Ramos (cell line): ENCODE measurements around the gene MARK4.
"Not testable (repeated sequence)": the region's sequence is repeated elsewhere in the genome, so short reads cannot be mapped to it uniquely, and the experiment has no call there.

Source experiments
- in situ Hi-C: fragments of 300-500 bp; cut with MboI; formaldehyde crosslinking; loops from one replicate; pipeline ENCODE4 v1.14.3; 2022; ENCODE audit warnings: low sequenced_read_pairs; ENCODE audit not compliant: unreplicated experiment

Gene MARK4

DNA sequence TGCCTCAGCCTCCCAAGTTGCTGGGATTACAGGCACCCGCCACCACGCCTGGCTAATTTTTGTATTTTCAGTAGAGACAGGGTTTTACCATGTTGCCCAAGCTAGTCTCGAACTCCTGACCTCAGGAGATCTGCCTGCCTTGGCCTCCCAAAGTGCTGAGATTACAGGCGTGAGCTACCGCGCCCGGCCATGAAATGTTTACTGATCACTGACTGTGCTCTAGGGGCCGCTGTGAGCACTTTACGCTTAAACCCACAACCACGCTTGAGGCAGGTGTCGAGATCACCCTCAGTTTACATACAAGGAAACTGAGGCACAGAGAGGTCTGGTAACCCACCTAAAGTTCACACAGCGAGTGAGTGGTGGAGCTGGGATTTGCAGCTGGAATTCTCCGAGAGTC lies 18.9 kb downstream of the MARK4 start:
- in situ Hi-C loops, result not testable (repeated sequence)

- in situ Hi-C loops, result no loop called here
Measured at GRCh38 chr19:45271098-45271734, 20.1 kb downstream of the MARK4 start.

GRCh38 chr19:45271735-45272108 lies 20.7 kb downstream of the MARK4 start:
- in situ Hi-C loops, result no loop called here

GRCh38 chr19:45273521-45273855 lies 22.4 kb downstream of the MARK4 start:
- in situ Hi-C loops, result no loop called here

DNA sequence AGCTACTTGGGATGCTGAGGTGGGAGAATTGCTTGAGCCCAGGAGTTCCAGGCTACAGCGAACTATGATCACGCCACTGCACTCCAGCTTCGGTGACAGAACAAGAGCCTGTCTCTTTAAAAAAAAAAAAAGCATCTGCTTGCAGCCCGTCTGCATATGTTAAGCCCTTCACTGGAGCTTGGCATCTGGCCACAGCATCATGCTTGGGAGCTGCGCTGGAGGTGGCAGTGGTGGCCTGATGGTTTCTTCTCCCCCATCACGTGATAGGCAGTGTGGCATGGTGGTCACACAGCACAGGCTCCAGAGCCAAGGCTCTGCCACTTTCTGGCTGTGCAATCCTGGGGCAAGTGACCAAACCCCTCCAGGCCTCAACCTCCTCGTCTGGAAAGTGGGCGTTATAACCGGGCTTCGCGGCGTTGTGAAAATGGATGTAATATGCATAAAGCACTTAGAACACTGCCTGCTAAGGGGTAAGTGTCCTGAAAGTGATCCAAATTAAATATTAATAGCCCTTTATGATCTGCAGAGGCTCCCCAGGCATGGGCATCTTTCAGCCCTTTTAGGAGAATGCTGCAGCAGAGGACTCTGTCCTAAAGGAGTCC lies 24.4 kb downstream of the MARK4 start:
- in situ Hi-C loops, result no loop called here

GRCh38 chr19:45276284-45276687 lies 25.2 kb downstream of the MARK4 start:
- in situ Hi-C loops, result no loop called here

DNA sequence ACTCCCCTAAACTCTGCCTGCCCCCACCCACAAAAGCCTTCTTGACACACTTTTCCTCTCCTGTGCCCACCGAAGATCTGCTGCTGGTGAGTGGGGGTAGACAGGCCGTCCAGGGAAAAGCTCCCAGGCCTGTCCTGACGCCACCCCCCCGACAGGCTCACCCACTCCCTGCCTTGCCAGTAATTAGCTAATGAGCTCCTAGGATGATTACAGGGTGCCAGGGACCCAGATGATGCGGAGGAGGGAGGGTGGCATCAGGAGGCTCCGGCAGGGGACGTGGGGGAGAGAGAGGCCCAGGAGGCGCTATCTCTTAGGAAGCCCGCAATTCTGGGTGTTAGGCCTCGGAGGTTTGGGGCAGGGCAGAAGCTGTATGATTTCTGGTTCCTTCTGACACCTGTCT lies 27.0 kb downstream of the MARK4 start:
- in situ Hi-C loops, result no loop called here

- in situ Hi-C loops, result no loop called here
Measured at GRCh38 chr19:45279587-45280192, 28.6 kb downstream of the MARK4 start.

DNA sequence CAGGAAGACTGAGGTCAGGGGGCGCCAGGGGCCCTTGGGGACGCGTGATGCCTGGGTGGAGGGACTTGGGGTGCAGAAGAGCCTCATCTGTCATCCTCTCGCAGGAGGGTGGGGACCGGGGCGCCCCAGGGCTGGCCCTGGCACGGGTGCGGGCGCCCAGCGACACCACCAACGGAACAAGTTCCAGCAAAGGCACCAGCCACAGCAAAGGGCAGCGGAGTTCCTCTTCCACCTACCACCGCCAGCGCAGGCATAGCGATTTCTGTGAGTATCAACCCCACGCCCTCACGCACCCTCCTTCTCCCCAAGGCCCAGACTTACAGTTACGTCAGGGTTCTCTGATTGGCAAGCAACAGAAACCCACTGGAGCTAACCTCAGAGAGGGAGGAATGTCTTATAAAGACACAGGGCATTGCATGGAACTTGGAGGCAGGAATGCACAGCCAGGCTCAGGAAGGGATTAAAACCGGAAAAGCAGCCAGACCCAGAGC lies 29.4 kb downstream of the MARK4 start:
- in situ Hi-C loops, result no loop called here

- in situ Hi-C loops, result no loop called here
Measured at GRCh38 chr19:45283443-45284033, 32.5 kb downstream of the MARK4 start.

DNA sequence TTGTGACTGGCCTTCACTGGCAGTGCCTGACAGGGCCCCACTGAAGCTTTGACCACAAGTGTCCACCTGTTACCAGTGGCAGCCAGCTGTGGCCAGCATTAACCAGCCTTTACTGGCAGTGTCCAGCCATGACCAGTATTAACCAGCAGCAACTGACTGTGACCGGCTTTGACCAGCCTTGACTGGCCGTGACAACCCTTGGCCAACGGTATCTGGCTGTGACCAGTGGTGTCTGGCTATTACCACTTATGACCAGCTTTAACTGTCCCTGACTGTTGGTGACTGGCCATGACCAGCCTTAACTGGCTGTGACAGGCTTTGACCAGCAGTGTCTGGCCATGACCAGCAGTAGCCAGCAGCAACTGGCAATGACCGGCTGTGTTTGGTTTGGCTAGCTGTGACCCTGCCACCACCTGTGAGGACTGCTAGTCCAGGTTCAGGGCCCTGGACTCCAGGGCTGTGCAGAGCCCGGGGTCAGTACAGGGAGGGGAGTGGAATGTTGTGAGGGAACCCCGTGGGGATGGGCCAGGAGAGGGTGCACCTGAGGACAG lies 39.4 kb downstream of the MARK4 start:
- in situ Hi-C loops, result no loop called here

DNA sequence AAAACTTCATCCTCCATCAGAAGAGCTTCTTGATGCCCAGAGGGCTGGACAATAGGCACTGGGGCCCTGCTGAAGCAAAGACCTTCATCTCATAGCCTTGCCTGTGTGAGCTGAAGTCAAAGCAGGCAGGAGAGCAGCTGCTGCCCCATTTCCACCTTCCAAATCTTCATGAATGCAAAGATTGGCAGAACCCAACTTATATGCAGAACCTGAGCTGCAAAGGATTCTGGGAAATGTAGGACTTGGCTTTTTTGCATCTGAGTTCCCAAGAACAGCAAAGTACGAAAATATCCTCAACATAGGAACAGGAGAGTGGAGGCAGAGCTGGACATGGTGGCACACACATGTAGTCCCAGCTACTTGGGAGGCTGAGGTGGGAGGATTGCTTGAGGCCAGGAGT lies 40.8 kb downstream of the MARK4 start:
- in situ Hi-C loops, result no loop called here

DNA sequence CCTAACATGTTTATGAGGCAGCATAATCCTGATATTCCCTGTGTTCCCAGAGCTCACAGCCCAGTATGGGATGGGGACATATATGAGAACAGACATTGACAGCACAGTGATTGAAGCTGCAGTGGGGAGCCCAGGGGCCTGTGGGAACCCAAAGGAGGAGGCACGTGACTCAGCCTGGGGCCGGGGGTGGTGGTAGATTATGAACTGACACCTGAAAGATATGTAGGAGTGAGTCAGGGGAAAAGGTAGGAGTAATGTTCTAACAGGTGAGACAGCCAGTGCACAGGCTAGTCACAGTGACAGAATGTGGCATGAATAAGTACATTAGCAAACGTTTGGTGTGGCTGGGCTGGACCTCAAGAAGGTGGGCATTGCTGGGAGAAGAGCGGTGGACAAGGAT lies 42.6 kb downstream of the MARK4 start:
- in situ Hi-C loops, result no loop called here

GRCh38 chr19:45294291-45295029 lies 43.4 kb downstream of the MARK4 start:
- in situ Hi-C loops, result no loop called here

DNA sequence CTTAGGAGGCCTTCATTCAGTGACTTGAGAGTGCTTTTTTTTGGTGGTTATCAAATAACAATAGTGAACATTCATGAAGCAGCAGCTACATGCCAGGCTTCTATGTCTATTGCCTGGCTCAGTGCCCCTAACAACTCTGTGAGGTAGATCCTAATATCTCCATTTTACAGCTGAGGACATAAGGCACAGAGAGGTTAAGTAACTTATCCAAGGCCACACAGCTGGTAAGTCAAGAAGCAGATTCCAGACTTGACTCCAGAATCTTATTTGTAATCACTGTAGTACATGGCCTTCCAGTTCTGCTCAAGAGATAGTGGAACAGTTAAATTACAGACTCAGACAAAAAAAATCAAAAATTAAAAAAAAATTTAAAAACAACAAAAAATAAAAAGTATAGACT lies 44.8 kb downstream of the MARK4 start:
- in situ Hi-C loops, result no loop called here

- in situ Hi-C loops, result no loop called here
Measured at GRCh38 chr19:45296355-45296754, 45.3 kb downstream of the MARK4 start.

GRCh38 chr19:45297674-45298073 lies 46.6 kb downstream of the MARK4 start:
- in situ Hi-C loops, result no loop called here

GRCh38 chr19:45298264-45298663 lies 47.2 kb downstream of the MARK4 start:
- in situ Hi-C loops, result no loop called here

- in situ Hi-C loops, result no loop called here
Measured at GRCh38 chr19:45299719-45300118, 48.6 kb downstream of the MARK4 start.

- in situ Hi-C loops, result no loop called here
Measured at GRCh38 chr19:45302416-45302815, 51.3 kb downstream of the MARK4 start.
